GM23248 (cell line): Measurements from ENCODE around the gene LINGO1. TPM values are rescaled to one million over a fixed set of nuclear protein-coding genes. Genes with fewer than 3 reads are reported as not detected.
A peak's percentile ranks its signal among the peaks of the same experiment; 100 is the strongest.

ENCODE experiments used
- DNase-seq: peaks from one replicate; pipeline ENCODE4 v3.0.0-alpha.2; 2015
- H2AFZ ChIP-seq: fragments of 200-600 bp; sonication (generic); 2 replicates; pipeline ENCODE4 v1.6.1; 2016; ENCODE audit warnings: antibody characterized with exemption
- H3F3A ChIP-seq: fragments of 200-600 bp; sonication (generic); 2 replicates; pipeline ENCODE4 v1.6.1; 2016; ENCODE audit warnings: mild to moderate bottlenecking, antibody characterized with exemption, mixed run types; ENCODE audit not compliant: insufficient read depth
- H3K27ac ChIP-seq: fragments of 200-600 bp; sonication (generic); 2 replicates; pipeline ENCODE4 v1.5.1; 2016; ENCODE audit warnings: mild to moderate bottlenecking
- H3K27me3 ChIP-seq: fragments of 200-600 bp; sonication (generic); replicated peaks from 2 replicates; pipeline ENCODE4 v1.6.1; 2016; ENCODE audit warnings: mild to moderate bottlenecking; ENCODE audit not compliant: insufficient read depth
- H3K36me3 ChIP-seq: fragments of 200-600 bp; sonication (generic); 2 replicates; pipeline ENCODE4 v1.6.1; 2016; ENCODE audit warnings: low read depth, mild to moderate bottlenecking
- H3K4me1 ChIP-seq: fragments of 200-600 bp; sonication (generic); 2 replicates; pipeline ENCODE4 v1.6.1; 2016; ENCODE audit warnings: mild to moderate bottlenecking; ENCODE audit not compliant: insufficient read depth
- H3K4me2 ChIP-seq: fragments of 200-600 bp; sonication (generic); one replicate; pipeline ENCODE4 v1.6.1; 2016; ENCODE audit warnings: mild to moderate bottlenecking; ENCODE audit not compliant: unreplicated experiment
- H3K4me3 ChIP-seq: fragments of 200-600 bp; sonication (generic); 2 replicates; pipeline ENCODE4 v1.5.1; 2016; ENCODE audit warnings: mild to moderate bottlenecking
- H3K79me2 ChIP-seq: fragments of 200-600 bp; sonication (generic); 2 replicates; pipeline ENCODE4 v1.6.1; 2016; ENCODE audit warnings: mild to moderate bottlenecking; ENCODE audit not compliant: insufficient read depth
- H3K9ac ChIP-seq: fragments of 200-600 bp; sonication (generic); 2 replicates; pipeline ENCODE4 v1.6.1; 2016; ENCODE audit warnings: mild to moderate bottlenecking
- H3K9me2 ChIP-seq: fragments of 200-600 bp; sonication (generic); 2 replicates; pipeline ENCODE4 v1.6.1; 2016; ENCODE audit warnings: mixed run types, mild to moderate bottlenecking, moderate library complexity; ENCODE audit not compliant: insufficient read depth
- H3K9me3 ChIP-seq: fragments of 200-600 bp; sonication (generic); one replicate; pipeline ENCODE4 v1.6.1; 2017; ENCODE audit warnings: low read depth
- H4K20me1 ChIP-seq: fragments of 200-600 bp; sonication (generic); 2 replicates; pipeline ENCODE4 v1.6.0; 2016; ENCODE audit not compliant: insufficient read depth
- EZH2 ChIP-seq: fragments of 200-600 bp; sonication (generic); IDR thresholded peaks from 2 replicates; pipeline ENCODE4 v1.6.1; 2018; ENCODE audit warnings: antibody characterized with exemption, mild to moderate bottlenecking; ENCODE audit not compliant: insufficient read depth, poor library complexity, severe bottlenecking
- EZH2phosphoT487 ChIP-seq: fragments of 200-600 bp; sonication (generic); IDR thresholded peaks from 2 replicates; pipeline ENCODE4 v1.6.1; 2018; ENCODE audit warnings: antibody characterized with exemption, moderate library complexity, mild to moderate bottlenecking, low read depth; ENCODE audit not compliant: insufficient read depth
- WGBS, 2 experiments: methylation state at CpG; one replicate each; pipeline ENCODE4 v1.1.6; 2015 to 2017; ENCODE audit warnings: low lambda C conversion rate in 2 of 2, low coverage in 1 of 2; ENCODE audit errors: missing lambda C conversion rate in 2 of 2; 5-methylcytosine and 5-hydroxymethylcytosine counted together
- in situ Hi-C: fragments of 300-500 bp; cut with MboI; formaldehyde crosslinking; loops from 2 replicates; pipeline ENCODE4 v1.15.0; 2020
- polyA plus RNA-seq: library from polyadenylated mRNA; unstranded; fragments of >200 nt; fragmentation: Nextera tagmentation; extraction: Ambion mirVana; gene quantifications from 2 replicates; pipeline ENCODE4 v1.2.1, GENCODE V29; 2016
- total RNA-seq: library from RNA; depleted of rRNA; stranded (reverse); fragments of >200 nt; shearing (Covaris generic); gene quantifications from 2 replicates; pipeline ENCODE4 v1.2.3, GENCODE V29; 2014

Gene LINGO1
- total and polyA plus RNA-seq, 2 experiments from 2014 or later: not detected

DNA sequence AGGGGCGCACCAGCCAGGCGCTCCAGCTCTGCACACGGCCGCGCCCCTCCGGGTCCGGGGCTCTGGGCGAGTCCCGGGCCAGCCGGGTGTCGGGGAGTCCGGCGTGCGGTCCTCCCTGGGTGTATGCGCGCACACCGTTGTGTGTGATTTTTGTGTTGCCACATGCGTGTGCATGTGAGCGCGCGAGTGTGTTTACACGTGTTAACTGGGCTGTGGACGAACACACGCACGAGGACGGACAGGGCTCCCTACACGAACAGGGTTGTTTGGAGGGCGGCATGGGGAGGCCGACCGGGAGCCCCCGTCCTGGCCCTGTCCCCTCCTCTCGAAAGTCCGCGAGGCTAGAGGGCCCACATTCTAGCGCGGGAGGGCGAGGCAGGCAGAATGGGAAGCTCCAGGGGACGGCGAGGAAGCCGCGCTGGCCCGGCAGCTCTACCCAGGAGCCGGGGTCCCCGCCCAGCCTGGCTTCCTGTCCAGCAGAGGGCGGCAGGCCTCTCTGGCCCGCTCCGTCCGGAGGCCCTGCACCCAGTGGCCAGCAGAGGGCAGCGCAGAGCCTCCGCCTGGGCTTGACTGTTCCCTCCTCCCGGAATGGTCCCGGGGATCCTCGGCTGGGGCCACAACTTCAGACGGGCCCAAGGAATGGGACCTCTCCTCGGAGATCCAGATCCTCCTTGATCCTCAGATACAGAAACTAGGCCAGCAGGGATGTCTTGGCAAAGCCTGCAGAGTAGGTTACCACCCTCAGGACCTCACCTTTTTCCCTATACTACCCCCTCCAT lies 611 bp upstream of the LINGO1 start:
- WGBS, 2 experiments: 1 to 2% methylated on average over 47 to 55 of the region's 55 CpGs
- peaks cover 43% of the 10 kb centered on the region for H3K27me3 ChIP-seq

DNA sequence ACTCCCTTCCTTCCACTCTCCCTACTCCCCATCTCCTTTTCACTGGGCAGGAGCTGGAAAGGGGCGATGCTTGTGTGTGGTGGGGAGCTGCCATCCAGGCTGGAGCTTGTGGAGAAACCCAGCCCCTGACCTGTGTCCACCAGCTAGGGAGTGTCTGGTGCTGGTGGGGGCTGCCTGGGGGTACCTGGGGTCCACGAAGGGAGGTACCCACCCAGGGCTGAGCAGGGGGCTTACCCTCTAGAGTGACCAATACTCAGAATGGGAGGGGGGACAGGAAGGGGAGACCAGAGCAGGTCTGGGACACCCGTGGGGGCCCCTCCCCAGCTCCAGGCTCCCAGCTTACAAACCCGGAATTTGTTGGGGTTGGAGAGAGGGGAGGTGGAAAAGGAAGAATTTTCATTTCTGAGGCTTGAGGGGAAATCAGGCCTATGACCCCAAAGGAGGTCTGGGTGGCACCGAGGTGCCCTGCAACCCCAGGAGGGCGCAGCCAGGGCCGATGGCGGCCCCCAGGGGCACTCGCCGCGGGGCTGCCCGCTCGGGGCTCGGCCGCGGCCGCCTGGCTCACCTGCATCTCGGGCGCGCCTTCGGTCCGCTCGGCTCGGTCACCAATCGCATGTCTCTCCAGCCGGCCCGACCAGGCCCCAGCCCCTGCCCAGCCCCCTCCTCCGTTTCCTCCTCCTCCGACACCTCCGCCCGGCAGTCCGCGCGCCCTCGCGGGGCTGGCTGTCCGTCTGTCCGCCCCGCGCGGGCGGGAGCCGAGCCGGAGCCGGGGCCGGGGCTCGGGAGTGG lies 773 bp downstream of the LINGO1 start:
- no peaks in the 10 kb centered on the region for H3K36me3 ChIP-seq
- no peak overlapping the region for H2AFZ ChIP-seq
- H4K20me1 ChIP-seq: no peaks in the 10 kb centered on the region
- no peaks in the 10 kb centered on the region for H3K4me1 ChIP-seq
- TF ChIP-seq EZH2phosphoT487 (peak; percentile 72; the same call in 1 of the 2 replicates), EZH2 (peak; percentile 98)
- no peaks in the 10 kb centered on the region for H3F3A ChIP-seq
- no peak overlapping the region for H3K4me2 ChIP-seq
- WGBS, 2 experiments: 7 to 13% methylated on average over 31 to 38 of the region's 47 CpGs
- in situ Hi-C loops: no loop called here
- no peaks in the 10 kb centered on the region for H3K79me2 ChIP-seq
- no peak for DNase-seq
- H3K27me3 ChIP-seq: peaks cover 45% of the 10 kb centered on the region
- no peak overlapping the region for H3K27ac ChIP-seq
- no peaks in the 10 kb centered on the region for H3K9me3 ChIP-seq
- H3K9ac ChIP-seq: no peak overlapping the region
- no peaks in the 10 kb centered on the region for H3K9me2 ChIP-seq
- H3K4me3 ChIP-seq: no peak overlapping the region

More for the DNA sequence above, 611 bp upstream of the LINGO1 start:
- Histone ChIP-seq H4K20me1 (no peaks in the 10 kb centered on the region), H3K79me2 (no peaks in the 10 kb centered on the region), H2AFZ (peak overlapping the region; percentile 86), H3K4me3 (peak overlapping the region; percentile 70), H3K27ac (no peak overlapping the region), H3K9me3 (no peaks in the 10 kb centered on the region), H3K9me2 (no peaks in the 10 kb centered on the region), H3K9ac (peak overlapping the region; percentile 37; the same call in 1 of the 2 replicates), H3K4me2 (peak overlapping the region; percentile 59), H3F3A (no peaks in the 10 kb centered on the region), H3K4me1 (no peaks in the 10 kb centered on the region), H3K36me3 (no peaks in the 10 kb centered on the region)
- TF ChIP-seq EZH2 (peak; percentile 84), EZH2phosphoT487 (no peak)
- DNase-seq: peak; percentile 93
- in situ Hi-C loops: no loop called here

DNA sequence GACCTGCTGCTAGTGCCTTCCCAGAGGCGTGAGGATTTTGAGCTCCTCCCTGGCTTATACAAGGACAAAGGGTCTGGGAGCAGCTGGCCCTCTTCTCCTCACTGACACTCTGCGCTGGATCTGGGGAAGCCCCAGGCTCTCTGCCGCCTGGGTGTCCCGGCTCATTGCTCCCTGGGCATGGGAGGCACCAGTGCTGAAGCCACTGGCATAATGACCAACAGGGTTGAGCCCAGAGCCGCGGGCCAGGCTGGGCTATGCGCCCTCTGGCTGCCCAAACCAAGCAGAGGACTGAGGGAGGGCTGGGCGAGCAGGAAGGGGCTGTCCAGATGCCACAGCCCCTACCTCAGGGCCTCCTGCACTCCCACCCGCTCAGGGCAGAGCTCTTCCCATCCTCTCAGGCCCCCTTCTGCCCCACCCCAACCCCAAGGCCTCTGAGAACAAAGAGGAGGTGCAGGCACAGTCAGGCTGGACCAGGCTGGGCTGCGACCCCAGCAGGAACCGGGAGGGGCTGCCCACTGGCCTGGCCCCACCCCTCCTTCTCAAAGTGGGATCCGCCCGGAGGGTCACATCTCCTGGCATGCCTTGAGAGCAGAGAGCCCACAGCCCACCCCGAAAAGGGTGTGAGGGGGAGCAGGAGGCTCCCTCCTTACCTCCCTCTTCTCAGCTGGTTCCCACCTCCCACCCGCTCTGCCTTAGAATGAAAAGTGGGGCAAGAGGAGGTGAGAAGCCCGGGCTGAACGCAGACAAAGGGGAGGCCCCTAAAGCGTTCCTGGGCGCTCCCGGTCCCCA lies 1.6 kb downstream of the LINGO1 start:
- no peak for DNase-seq
- Histone ChIP-seq H3K9me3 (no peaks in the 10 kb centered on the region), H3K27ac (no peak overlapping the region), H3K9ac (no peak overlapping the region), H3K36me3 (no peaks in the 10 kb centered on the region), H2AFZ (no peak overlapping the region), H3K9me2 (no peaks in the 10 kb centered on the region), H3K4me1 (no peaks in the 10 kb centered on the region), H3K79me2 (no peaks in the 10 kb centered on the region), H3K4me3 (no peak overlapping the region), H3F3A (no peaks in the 10 kb centered on the region), H3K27me3 (peaks cover 47% of the 10 kb centered on the region), H3K4me2 (no peak overlapping the region), H4K20me1 (no peaks in the 10 kb centered on the region)
- in situ Hi-C loops: no loop called here
- TF ChIP-seq EZH2: no peak
- TF ChIP-seq EZH2phosphoT487: no peak
- 40 to 41% methylated on average over 19 to 20 of the region's 20 CpGs for WGBS, 2 experiments

DNA sequence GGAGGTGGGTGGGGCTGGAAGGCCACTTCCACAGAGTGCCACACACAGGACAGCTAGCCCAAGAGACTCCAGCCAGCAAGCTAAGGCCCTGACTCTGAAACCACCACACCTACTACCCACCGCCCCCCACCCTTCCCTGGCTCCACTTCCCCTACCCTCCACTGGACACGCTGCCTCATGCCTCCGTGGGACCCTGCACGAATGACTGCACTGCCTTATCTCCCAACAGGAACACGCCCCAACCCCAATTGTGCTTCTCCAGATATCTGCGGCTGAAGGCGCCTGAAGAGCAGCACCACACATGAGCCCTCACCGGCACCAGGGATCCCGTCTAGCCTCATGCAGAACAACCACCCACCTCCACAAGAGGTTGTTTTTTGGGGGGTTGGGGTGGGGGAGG lies 2.7 kb downstream of the LINGO1 start:
- Histone ChIP-seq H3K9ac (no peak overlapping the region), H3K36me3 (no peaks in the 10 kb centered on the region), H4K20me1 (no peaks in the 10 kb centered on the region), H3F3A (no peaks in the 10 kb centered on the region), H3K27ac (no peak overlapping the region), H3K79me2 (no peaks in the 10 kb centered on the region), H3K4me2 (no peak overlapping the region), H3K4me3 (no peak overlapping the region), H2AFZ (no peak overlapping the region), H3K27me3 (peaks cover 52% of the 10 kb centered on the region), H3K4me1 (no peaks in the 10 kb centered on the region), H3K9me2 (no peaks in the 10 kb centered on the region), H3K9me3 (no peaks in the 10 kb centered on the region)
- 76 to 80% methylated on average over 9 of the region's 9 CpGs for WGBS, 2 experiments
- in situ Hi-C loops: no loop called here
- no peak for TF ChIP-seq EZH2
- TF ChIP-seq EZH2phosphoT487: no peak
- no peak for DNase-seq
